ENCODE measurements around the gene TEX47. TPM values are rescaled to one million over a fixed set of nuclear protein-coding genes. Genes with fewer than 3 reads are reported as not detected.

TEX47 gene
- total RNA-seq: not detected

DNA sequence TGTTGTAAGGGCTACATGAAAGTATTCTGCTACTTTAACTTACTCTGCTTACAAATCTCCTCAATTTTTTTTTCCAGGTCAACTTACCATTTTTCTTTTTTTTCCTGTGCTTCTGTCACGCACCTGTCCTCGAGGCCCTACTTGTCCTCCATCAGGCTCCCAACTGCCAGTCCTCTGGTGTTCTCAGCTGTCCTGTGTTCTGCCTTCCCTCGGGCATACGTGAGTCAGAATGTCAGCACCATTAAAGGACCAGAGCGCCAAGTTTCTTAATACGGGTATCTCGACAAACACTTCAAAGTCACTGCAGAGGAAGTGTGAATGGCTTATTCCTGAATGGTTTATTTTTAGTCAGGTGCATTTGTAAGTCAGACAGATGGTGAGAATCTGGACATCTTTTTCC lies at the start of gene TEX47:
Gene TEX47, minus strand, starts transcription at position 185 of the 400 bp plus-strand sequence. CDS start 795 bp downstream, outside the sequence.
- DNase-seq (ENCODE audit: low spot score) (no peak), ATAC-seq (ENCODE audit: insufficient number of reproducible peaks, low FRiP score, low read depth) (no peak)
- Histone ChIP-seq H3K4me3 (no peak within 1 kb of the TSS), H3K36me3 (no peaks in the 10 kb centered on the region), H3K27me3 (replicated peaks; ENCODE audit: insufficient read depth) (no peaks in the 10 kb centered on the region), H3K9me3 (no peaks in the 10 kb centered on the region), H3K27ac (no peak within 1 kb of the TSS), H3K4me1 (ENCODE audit: control insufficient read depth in 1 of 2, low read depth in 2 of 2) (no peaks in the 10 kb centered on the region)
- TF ChIP-seq, protein P1, sequence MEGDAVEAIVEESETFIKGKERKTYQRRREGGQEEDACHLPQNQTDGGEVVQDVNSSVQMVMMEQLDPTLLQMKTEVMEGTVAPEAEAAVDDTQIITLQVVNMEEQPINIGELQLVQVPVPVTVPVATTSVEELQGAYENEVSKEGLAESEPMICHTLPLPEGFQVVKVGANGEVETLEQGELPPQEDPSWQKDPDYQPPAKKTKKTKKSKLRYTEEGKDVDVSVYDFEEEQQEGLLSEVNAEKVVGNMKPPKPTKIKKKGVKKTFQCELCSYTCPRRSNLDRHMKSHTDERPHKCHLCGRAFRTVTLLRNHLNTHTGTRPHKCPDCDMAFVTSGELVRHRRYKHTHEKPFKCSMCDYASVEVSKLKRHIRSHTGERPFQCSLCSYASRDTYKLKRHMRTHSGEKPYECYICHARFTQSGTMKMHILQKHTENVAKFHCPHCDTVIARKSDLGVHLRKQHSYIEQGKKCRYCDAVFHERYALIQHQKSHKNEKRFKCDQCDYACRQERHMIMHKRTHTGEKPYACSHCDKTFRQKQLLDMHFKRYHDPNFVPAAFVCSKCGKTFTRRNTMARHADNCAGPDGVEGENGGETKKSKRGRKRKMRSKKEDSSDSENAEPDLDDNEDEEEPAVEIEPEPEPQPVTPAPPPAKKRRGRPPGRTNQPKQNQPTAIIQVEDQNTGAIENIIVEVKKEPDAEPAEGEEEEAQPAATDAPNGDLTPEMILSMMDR (IDR thresholded peaks at IDR 0.05): no peak

DNA sequence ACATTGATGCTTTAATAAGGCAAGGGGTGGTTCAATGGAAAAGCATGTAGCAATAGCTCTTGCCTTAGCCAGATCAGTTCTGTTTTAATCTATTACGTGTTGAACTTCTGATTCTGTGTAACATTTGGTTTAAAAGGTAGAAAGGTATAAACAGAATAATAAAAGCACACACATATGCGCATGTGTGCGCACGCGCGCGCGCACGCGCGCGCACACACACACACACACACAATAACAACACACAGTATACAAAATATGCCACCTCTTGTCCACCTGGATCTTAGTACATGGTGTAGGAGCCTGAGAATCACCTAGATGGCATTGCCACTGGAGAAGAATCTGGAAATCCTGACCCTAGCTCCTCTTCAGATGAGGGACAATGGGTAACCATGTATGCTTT lies 49.6 kb upstream of the TEX47 start:
- Histone ChIP-seq H3K27ac (no peak overlapping the region), H3K27me3 (replicated peaks; ENCODE audit: insufficient read depth) (no peaks in the 10 kb centered on the region), H3K36me3 (no peaks in the 10 kb centered on the region), H3K9me3 (no peaks in the 10 kb centered on the region), H3K4me1 (ENCODE audit: control insufficient read depth in 1 of 2, low read depth in 2 of 2) (no peaks in the 10 kb centered on the region), H3K4me3 (no peak overlapping the region)
- DNase-seq (ENCODE audit: low spot score): no peak
- TF ChIP-seq, protein P1 (IDR thresholded peaks at IDR 0.05): no peak
- no peak for ATAC-seq (ENCODE audit: insufficient number of reproducible peaks, low FRiP score, low read depth)

DNA sequence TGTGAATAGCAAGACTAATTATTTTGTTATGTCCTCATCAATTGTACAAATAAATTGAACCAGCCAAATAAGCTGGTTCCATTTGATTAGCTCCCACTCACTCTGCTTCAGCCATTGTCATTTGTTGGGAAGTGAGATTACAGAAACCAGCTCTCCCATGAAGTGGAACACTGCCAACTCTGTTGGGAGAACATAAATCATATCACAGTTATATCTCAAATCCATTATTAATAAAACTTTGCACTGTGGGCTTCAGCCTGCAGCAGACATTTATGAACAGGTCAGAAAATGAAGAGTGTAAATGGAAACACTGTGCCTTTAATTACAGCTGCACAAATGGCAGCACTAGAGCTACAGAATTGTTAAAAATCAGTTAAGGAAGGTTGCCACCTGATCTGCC lies 46.7 kb upstream of the TEX47 start:
- no peaks in the 10 kb centered on the region for H3K36me3 ChIP-seq
- DNase-seq (ENCODE audit: low spot score): no peak
- H3K27me3 ChIP-seq (replicated peaks; ENCODE audit: insufficient read depth): no peaks in the 10 kb centered on the region
- H3K27ac ChIP-seq: no peak overlapping the region
- H3K4me1 ChIP-seq (ENCODE audit: control insufficient read depth in 1 of 2, low read depth in 2 of 2): no peaks in the 10 kb centered on the region
- TF ChIP-seq, protein P1 (IDR thresholded peaks at IDR 0.05): no peak
- no peak for ATAC-seq (ENCODE audit: insufficient number of reproducible peaks, low FRiP score, low read depth)
- no peaks in the 10 kb centered on the region for H3K9me3 ChIP-seq
- no peak overlapping the region for H3K4me3 ChIP-seq

DNA sequence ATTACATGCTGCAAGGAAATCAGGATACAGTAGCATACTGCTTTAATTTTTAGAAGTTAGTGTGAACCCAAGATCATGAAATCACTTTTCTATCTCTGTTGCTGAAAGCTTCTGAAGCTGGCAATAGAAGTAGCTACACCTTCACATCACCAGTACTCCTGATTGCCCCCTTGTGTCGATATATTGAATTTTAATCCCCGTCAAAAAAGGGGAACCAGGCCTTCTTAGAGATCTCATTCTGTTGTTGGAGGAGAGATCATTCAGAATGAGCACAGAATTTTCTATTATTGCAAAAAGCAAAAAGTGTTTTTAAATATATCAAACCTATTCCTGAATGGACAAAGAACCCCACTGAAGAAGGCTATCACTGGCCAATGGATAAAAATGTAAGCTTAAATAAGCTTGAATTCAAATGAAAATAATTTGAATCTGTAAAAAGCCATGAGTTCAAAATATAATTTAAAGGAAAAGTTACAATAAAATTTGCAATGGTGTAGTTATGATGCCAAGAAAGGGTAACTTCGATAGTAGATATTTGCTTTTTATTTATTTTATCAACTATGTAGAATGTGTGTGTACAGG lies 39.7 kb upstream of the TEX47 start:
- DNase-seq (ENCODE audit: low spot score) (no peak), ATAC-seq (ENCODE audit: insufficient number of reproducible peaks, low FRiP score, low read depth) (no peak)
- H3K27me3 ChIP-seq (replicated peaks; ENCODE audit: insufficient read depth): no peaks in the 10 kb centered on the region
- no peaks in the 10 kb centered on the region for H3K9me3 ChIP-seq
- H3K4me1 ChIP-seq (ENCODE audit: control insufficient read depth in 1 of 2, low read depth in 2 of 2): no peaks in the 10 kb centered on the region
- TF ChIP-seq, protein P1 (IDR thresholded peaks at IDR 0.05): no peak
- H3K4me3 ChIP-seq: no peak overlapping the region
- H3K36me3 ChIP-seq: no peaks in the 10 kb centered on the region
- no peak overlapping the region for H3K27ac ChIP-seq

DNA sequence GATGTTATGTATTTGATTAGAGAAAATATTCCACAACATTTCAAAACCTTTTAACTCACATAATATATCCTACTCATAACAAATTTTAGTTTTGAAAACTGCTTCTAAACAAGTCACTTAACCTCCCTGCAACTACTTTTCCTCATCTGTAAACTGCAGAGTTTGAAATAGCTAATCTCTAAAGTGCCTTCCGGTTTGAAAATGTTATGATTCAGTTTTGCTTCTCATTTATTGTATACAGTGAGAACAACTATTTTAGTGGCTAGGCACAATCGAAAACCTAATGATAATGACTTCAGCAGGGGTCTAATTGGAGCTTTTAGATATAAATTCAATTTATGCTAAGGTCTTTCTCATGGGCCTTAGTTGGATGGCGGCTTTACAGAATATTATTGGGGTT lies 30.7 kb upstream of the TEX47 start:
- H3K27ac ChIP-seq: no peak overlapping the region
- no peak overlapping the region for H3K4me3 ChIP-seq
- DNase-seq (ENCODE audit: low spot score) (no peak), ATAC-seq (ENCODE audit: insufficient number of reproducible peaks, low FRiP score, low read depth) (no peak)
- H3K4me1 ChIP-seq (ENCODE audit: control insufficient read depth in 1 of 2, low read depth in 2 of 2): no peaks in the 10 kb centered on the region
- no peaks in the 10 kb centered on the region for H3K27me3 ChIP-seq (replicated peaks; ENCODE audit: insufficient read depth)
- H3K36me3 ChIP-seq: no peaks in the 10 kb centered on the region
- TF ChIP-seq, protein P1 (IDR thresholded peaks at IDR 0.05): no peak
- H3K9me3 ChIP-seq: no peaks in the 10 kb centered on the region

Measured in thoracic aorta (tissue), 2 donors.